Astrocyte of the spinal cord (primary cell): ENCODE measurements around the gene ADGRG1.

ENCODE experiments used
- DNase-seq: peaks from one replicate; pipeline ENCODE4 v3.0.0; 2011; ENCODE audit warnings: low read depth, low spot score
- H3K4me3 ChIP-seq: 2 replicates; pipeline ENCODE4 v1.5.1; 2011; ENCODE audit warnings: low read depth, mild to moderate bottlenecking, low read length, moderate library complexity
- CTCF ChIP-seq: IDR thresholded peaks from 2 replicates; pipeline ENCODE4 v1.5.1; 2012; ENCODE audit warnings: low read depth, mild to moderate bottlenecking, low read length, inconsistent platforms
- in situ Hi-C: cut with HindIII; loops from 2 replicates; pipeline ENCODE4 v1.10.0; 2017; ENCODE audit warnings: low sequenced_read_pairs

The ADGRG1 gene

DNA sequence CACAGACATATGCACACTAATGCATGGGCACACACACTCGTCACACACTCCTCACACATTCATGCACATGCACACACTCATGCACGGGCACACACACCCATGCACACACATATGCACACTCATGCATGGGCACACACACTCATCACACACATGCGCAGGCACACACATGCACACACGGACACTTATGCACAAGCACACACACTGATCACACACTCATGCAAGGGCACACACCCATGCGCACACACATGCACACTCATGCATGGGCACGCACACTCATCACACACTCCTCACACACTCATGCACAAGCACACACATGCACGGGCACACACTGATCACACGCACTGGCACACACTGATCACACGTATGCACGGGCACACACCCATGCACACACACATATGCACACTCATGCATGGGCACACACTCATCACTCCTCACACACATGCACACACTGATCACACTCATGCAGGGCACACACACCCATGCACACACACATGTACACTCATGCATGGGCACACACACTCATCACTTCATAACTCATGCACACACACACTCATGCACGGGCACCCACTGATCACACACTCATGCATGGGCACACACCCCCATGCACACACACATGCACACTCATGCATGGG, 16.1 kb downstream of the ADGRG1 start:
- DNase-seq: no peak
- TF ChIP-seq CTCF: no peak
- in situ Hi-C loops: no loop called here
- H3K4me3 ChIP-seq: no peak overlapping the region

DNA sequence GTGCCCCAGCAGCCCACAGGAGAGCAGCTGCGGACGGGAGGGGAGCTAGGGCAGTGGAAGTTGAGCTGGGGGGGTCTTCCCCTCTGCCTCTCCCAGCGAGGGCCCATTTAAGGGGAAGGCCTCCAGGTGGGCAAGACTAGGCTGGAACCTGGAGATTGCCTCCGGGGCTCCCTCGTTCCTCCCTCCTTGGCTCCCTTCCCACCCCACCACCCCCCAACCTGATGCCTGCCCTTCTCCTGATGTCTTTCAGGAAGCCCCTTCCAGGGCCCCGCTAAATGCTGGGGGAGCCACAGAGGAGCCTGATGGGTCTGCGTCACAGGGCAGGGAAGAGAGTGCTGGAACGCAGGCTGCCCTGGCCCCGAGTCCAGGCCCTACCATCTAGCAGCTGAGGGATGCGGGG, 16.7 kb downstream of the ADGRG1 start:
- in situ Hi-C loops: no loop called here
- no peak for DNase-seq
- no peak overlapping the region for H3K4me3 ChIP-seq
- no peak for TF ChIP-seq CTCF

DNA sequence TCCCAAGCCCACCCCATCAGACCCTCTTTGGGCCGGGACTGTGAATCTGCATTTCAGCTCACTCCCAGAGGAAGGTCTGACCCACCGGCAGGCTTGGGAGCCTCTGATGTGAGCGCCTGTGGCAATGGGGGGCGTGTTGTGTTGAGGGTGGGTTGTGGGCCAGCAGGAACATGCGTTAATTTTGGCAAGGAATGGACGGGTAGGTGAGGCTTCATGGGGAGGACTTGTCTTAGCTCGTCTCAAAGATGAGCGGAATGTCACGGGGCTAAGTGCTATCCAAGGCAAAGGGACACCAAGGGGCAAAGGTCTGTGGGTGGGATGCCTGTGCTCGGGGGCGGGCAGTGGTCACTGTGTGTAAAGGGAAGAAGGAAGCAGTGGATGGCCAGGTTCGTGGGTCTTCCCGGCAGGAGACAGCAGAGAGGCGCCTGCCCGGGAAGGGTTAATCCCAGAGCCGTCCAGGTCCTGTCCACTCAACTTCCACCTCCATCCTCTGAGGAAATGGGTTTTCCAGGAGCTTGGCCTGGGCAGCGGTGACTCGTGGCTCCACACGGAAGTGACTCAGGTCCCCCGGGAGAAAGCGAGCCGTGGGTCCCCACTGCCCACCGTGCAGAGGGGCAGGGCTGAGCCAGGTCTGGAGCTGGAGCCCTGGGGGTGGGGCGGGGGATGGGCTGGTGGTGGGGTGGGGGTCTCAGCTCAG, 17.4 kb downstream of the ADGRG1 start:
- in situ Hi-C loops: no loop called here
- H3K4me3 ChIP-seq: no peak overlapping the region
- TF ChIP-seq CTCF: no peak
- no peak for DNase-seq

DNA sequence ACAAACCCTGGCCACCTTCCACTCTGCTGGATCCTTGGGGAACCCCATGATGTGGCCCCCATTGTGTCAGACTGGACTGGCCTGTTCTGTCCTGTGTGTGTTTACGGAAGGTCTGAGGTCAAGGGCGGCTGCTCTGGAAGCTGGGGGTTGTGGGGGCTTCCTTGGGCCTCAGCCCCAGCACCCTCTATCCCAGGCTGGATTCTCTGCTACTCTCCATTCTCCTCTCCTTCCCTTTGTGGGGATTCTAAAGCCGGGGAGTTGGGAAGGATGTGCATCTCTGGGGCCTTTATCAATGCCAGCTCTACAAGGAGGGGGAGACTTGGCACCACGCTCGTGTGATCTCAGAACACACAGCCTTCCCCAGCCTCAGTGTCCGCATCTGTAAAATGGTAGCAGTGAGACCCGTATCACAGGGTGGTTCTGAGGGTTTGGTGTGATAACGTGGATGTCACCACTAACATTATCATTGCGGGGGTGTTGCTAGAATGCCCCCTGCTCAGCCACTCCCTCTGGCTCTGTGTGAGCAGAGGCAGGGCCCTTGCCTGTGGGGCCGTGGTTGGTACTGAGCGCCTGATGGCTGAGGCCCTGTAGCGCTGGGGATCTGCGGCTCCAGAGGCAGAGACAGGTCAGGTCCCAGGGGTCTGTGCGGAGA, 18.1 kb downstream of the ADGRG1 start:
- H3K4me3 ChIP-seq: no peak overlapping the region
- no peak for TF ChIP-seq CTCF
- DNase-seq: no peak
- in situ Hi-C loops: no loop called here

GRCh38 chr16:57647136-57647875, 18.9 kb downstream of the ADGRG1 start:
- H3K4me3 ChIP-seq: no peak overlapping the region
- no peak for TF ChIP-seq CTCF
- no peak for DNase-seq
- in situ Hi-C loops: no loop called here

DNA sequence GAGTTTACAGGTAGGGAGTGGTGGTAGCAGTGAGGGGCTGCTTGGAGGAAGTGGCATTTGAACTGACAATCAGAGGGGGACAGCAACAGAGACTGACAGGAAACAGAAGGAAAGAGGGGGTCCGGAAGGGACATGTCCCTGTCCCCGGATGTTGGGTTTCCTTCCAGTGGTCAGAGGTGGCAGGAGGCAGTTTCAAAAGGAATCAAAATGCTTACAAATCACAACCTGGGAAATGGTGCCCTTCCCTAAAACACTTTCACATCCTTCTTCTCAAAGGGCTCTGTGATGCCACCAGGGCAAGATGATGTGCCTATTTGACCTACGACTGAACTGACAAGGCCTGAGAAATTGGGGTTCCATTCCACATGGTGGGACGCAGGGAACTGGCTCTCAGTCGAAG, 19.7 kb downstream of the ADGRG1 start:
- no peak for DNase-seq
- H3K4me3 ChIP-seq: no peak overlapping the region
- no peak for TF ChIP-seq CTCF
- in situ Hi-C loops: no loop called here
